Measurements from ENCODE around the gene DMXL2. TPM values are rescaled to one million over a fixed set of nuclear protein-coding genes. Genes with fewer than 3 reads are reported as not detected.

The DMXL2 gene
- total and polyA plus RNA-seq, 7 experiments from 2014 or later: 1.1 to 58.3 (median 7.0) TPM

DNA sequence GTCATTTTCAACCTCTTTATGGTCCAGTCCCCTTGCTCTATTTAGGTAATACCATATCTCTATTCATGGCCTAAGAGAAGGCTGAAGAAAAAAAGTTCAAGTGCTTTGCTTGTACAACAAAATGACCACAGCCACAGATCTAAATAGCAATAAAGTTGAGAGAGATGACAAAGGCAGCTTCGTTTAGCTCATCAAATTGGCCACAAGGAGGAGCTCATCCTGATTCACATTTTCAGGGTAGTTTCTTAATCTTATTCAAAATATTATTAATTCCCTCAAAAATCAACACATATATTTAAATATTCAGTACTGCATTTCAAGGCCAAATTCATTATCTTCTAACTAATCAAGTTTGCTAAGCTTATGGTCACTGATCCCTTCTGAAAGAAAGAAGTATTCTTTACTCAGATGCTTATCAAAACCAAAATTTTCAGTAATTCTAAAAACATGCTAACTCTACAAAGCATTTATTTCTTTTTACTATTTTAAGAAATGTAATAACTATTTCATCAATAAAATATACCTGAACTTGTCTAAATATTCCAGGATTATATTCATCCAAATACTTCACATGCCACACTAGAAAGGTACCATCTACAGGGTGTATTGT is 85.5 kb downstream of the DMXL2 start:
- Mint-ChIP-seq H3K4me3 (no peak overlapping the region), H3K36me3 (peaks cover 0 to 4% (median 0%) of the 10 kb centered on the region in 5 donors), H3K9me3 (peaks cover 0 to 1% (median 0%) of the 10 kb centered on the region in 11 donors), H3K4me1 (peaks cover 0 to 2% (median 0%) of the 10 kb centered on the region in 7 donors), H3K27ac (no peak overlapping the region), H3K27me3 (peaks cover 0 to 5% (median 0%) of the 10 kb centered on the region in 5 donors)
- H3K4me1 ChIP-seq (ENCODE audit: control insufficient read depth in 2 of 2, insufficient read depth in 2 of 2, low read length in 2 of 2): no peaks in the 10 kb centered on the region
- no peak overlapping the region for H3K27ac ChIP-seq (ENCODE audit: low read depth, low read length)
- H3K9me3 ChIP-seq (ENCODE audit: control insufficient read depth in 2 of 3, low read length in 3 of 3): no peaks in the 10 kb centered on the region
- no peak for DNase-seq
- CTCF ChIA-PET: interaction anchor here (0.7 to 1.5 kb wide), 4 partner anchors 34 to 107 kb away, joined by 3 to 4 read pairs (median 3); no protein-coding TSS in a partner anchor
- no peak for ATAC-seq
- no peak overlapping the region for H3K4me3 ChIP-seq (ENCODE audit: low read length)
- no peaks in the 10 kb centered on the region for H3K27me3 ChIP-seq (ENCODE audit: control insufficient read depth in 2 of 2, insufficient read depth in 2 of 2, low read length in 2 of 2)
- POLR2A ChIA-PET: no interaction called here
- intact Hi-C loops (cut with micrococcal nuclease): loop anchor here (5.0 to 10.0 kb wide), 2 partner anchors 238 to 240 kb away; no protein-coding TSS in a partner anchor
- H3K36me3 ChIP-seq (ENCODE audit: control insufficient read depth in 2 of 3, insufficient read depth in 3 of 3, low read length in 3 of 3): no peaks in the 10 kb centered on the region

GRCh38 chr15:51533672-51534398 is 88.7 kb downstream of the DMXL2 start:
- no peak overlapping the region for H3K4me3 ChIP-seq (ENCODE audit: low read length)
- H3K9me3 ChIP-seq (ENCODE audit: control insufficient read depth in 2 of 3, low read length in 3 of 3): no peaks in the 10 kb centered on the region
- H3K27ac ChIP-seq (ENCODE audit: low read depth, low read length): no peak overlapping the region
- intact Hi-C loops (cut with micrococcal nuclease): loop anchor here in 1 of 2 donors (10.0 kb wide), 1 partner anchor 241 kb away; no protein-coding TSS in a partner anchor
- ChIA-PET CTCF (no interaction called here), POLR2A (no interaction called here)
- no peaks in the 10 kb centered on the region for H3K4me1 ChIP-seq (ENCODE audit: control insufficient read depth in 2 of 2, insufficient read depth in 2 of 2, low read length in 2 of 2)
- no peaks in the 10 kb centered on the region for H3K27me3 ChIP-seq (ENCODE audit: control insufficient read depth in 2 of 2, insufficient read depth in 2 of 2, low read length in 2 of 2)
- no peak overlapping the region for H3K4me3 Mint-ChIP-seq
- H3K4me1 Mint-ChIP-seq: peaks cover 0 to 3% (median 0%) of the 10 kb centered on the region in 7 donors
- no peak overlapping the region for H3K27ac Mint-ChIP-seq
- peaks cover 0 to 22% (median 2%) of the 10 kb centered on the region in 11 donors for H3K9me3 Mint-ChIP-seq
- ATAC-seq (no peak), DNase-seq (no peak)
- peaks cover 0 to 3% (median 0%) of the 10 kb centered on the region in 5 donors for H3K27me3 Mint-ChIP-seq
- peaks cover 0 to 30% (median 7%) of the 10 kb centered on the region in 5 donors for H3K36me3 Mint-ChIP-seq
- no peaks in the 10 kb centered on the region for H3K36me3 ChIP-seq (ENCODE audit: control insufficient read depth in 2 of 3, insufficient read depth in 3 of 3, low read length in 3 of 3)

DNA sequence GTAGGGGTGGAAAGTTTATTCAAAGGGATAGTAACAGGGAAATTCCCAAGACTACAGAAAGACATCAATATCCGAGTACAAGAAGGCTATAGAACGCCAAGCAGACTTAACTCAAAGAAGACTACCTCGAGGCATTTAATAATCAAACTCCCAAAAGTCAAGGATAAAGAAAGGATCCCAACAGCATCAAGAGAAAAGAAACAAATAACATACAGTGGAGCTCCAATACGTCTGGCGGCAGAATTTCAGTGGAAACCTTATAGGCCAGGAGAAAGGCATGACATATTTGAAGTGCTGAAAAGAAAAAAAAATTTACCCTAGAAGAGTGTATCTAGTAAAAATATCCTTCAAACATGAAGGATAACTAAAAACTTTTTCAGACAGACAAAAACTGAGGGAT is 95.6 kb downstream of the DMXL2 start:
- ChIA-PET CTCF (no interaction called here), POLR2A (interaction anchor here (0.7 kb wide), 1 partner anchor 40 kb away, joined by 4 read pairs; no protein-coding TSS in a partner anchor)
- no peak overlapping the region for H3K4me3 ChIP-seq (ENCODE audit: low read length)
- H3K4me1 Mint-ChIP-seq: peaks cover 0 to 3% (median 0%) of the 10 kb centered on the region in 7 donors
- peaks cover 3 to 69% (median 49%) of the 10 kb centered on the region in 5 donors for H3K36me3 Mint-ChIP-seq
- DNase-seq (no peak), ATAC-seq (no peak)
- H3K27ac ChIP-seq (ENCODE audit: low read depth, low read length): no peak overlapping the region
- H3K27me3 Mint-ChIP-seq: no peaks in the 10 kb centered on the region
- no peaks in the 10 kb centered on the region for H3K4me1 ChIP-seq (ENCODE audit: control insufficient read depth in 2 of 2, insufficient read depth in 2 of 2, low read length in 2 of 2)
- H3K27me3 ChIP-seq (ENCODE audit: control insufficient read depth in 2 of 2, insufficient read depth in 2 of 2, low read length in 2 of 2): no peaks in the 10 kb centered on the region
- no peaks in the 10 kb centered on the region for H3K36me3 ChIP-seq (ENCODE audit: control insufficient read depth in 2 of 3, insufficient read depth in 3 of 3, low read length in 3 of 3)
- H3K27ac Mint-ChIP-seq: no peak overlapping the region
- intact Hi-C loops (cut with micrococcal nuclease): no loop called here
- H3K9me3 Mint-ChIP-seq: peaks cover 0 to 55% (median 29%) of the 10 kb centered on the region in 11 donors
- peaks cover 0 to 4% (median 0%) of the 10 kb centered on the region in 3 experiments for H3K9me3 ChIP-seq (ENCODE audit: control insufficient read depth in 2 of 3, low read length in 3 of 3)
- H3K4me3 Mint-ChIP-seq: no peak overlapping the region

- ATAC-seq: no peak
- CTCF ChIA-PET: no interaction called here
- Histone ChIP-seq H3K9me3 (ENCODE audit: control insufficient read depth in 2 of 3, low read length in 3 of 3) (peaks cover 0 to 4% (median 0%) of the 10 kb centered on the region in 3 experiments), H3K36me3 (ENCODE audit: control insufficient read depth in 2 of 3, insufficient read depth in 3 of 3, low read length in 3 of 3) (no peaks in the 10 kb centered on the region), H3K4me3 (ENCODE audit: low read length) (no peak overlapping the region), H3K27ac (ENCODE audit: low read depth, low read length) (no peak overlapping the region), H3K27me3 (ENCODE audit: control insufficient read depth in 2 of 2, insufficient read depth in 2 of 2, low read length in 2 of 2) (no peaks in the 10 kb centered on the region), H3K4me1 (ENCODE audit: control insufficient read depth in 2 of 2, insufficient read depth in 2 of 2, low read length in 2 of 2) (no peaks in the 10 kb centered on the region)
- H3K27me3 Mint-ChIP-seq: no peaks in the 10 kb centered on the region
- peaks cover 0 to 2% (median 0%) of the 10 kb centered on the region in 7 donors for H3K4me1 Mint-ChIP-seq
- H3K27ac Mint-ChIP-seq: no peak overlapping the region
- intact Hi-C loops (cut with micrococcal nuclease): no loop called here
- H3K9me3 Mint-ChIP-seq: peaks cover 0 to 43% (median 24%) of the 10 kb centered on the region in 11 donors
- peaks cover 3 to 50% (median 46%) of the 10 kb centered on the region in 5 donors for H3K36me3 Mint-ChIP-seq
- DNase-seq: no peak
- H3K4me3 Mint-ChIP-seq: no peak overlapping the region
- POLR2A ChIA-PET: no interaction called here
These were observed 98.2 kb downstream of the DMXL2 start for GRCh38 chr15:51524376-51524775.

GRCh38 chr15:51516291-51516690 is 106.3 kb downstream of the DMXL2 start:
- POLR2A ChIA-PET: no interaction called here
- no peak overlapping the region for H3K4me3 ChIP-seq (ENCODE audit: low read length)
- ATAC-seq: no peak

DNA sequence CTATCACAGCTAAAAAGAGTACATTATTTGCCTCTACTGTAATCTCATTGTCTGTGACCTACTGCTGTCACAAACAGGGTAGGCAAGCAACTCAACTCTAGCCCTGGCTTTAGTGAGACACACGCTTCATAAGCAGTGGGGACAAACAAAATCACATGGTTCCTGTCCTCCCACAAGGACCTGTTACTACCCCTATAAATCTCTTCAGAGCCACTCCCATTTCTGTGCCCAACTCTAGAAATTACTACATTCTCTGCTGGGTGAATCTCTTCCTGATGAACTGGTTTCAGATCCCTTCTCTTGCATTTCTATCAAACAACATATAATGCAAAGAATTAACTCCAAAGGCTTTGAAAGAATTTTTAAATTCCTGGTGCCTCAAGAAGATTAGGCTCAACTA is 117.3 kb downstream of the DMXL2 start:
- H3K9me3 ChIP-seq (ENCODE audit: control insufficient read depth in 2 of 3, low read length in 3 of 3): no peaks in the 10 kb centered on the region
- Mint-ChIP-seq H3K4me3 (no peak overlapping the region), H3K27me3 (peaks cover 0 to 2% (median 0%) of the 10 kb centered on the region in 5 donors), H3K9me3 (peaks cover 0 to 3% (median 0%) of the 10 kb centered on the region in 11 donors), H3K27ac (no peak overlapping the region), H3K4me1 (no peaks in the 10 kb centered on the region), H3K36me3 (peaks cover 0 to 24% (median 9%) of the 10 kb centered on the region in 5 donors)
- H3K4me1 ChIP-seq (ENCODE audit: control insufficient read depth in 2 of 2, insufficient read depth in 2 of 2, low read length in 2 of 2): no peaks in the 10 kb centered on the region
- no peak overlapping the region for H3K4me3 ChIP-seq (ENCODE audit: low read length)
- intact Hi-C loops (cut with micrococcal nuclease): no loop called here
- no peak overlapping the region for H3K27ac ChIP-seq (ENCODE audit: low read depth, low read length)
- POLR2A ChIA-PET: no interaction called here
- CTCF ChIA-PET: no interaction called here
- H3K27me3 ChIP-seq (ENCODE audit: control insufficient read depth in 2 of 2, insufficient read depth in 2 of 2, low read length in 2 of 2): no peaks in the 10 kb centered on the region
- no peaks in the 10 kb centered on the region for H3K36me3 ChIP-seq (ENCODE audit: control insufficient read depth in 2 of 3, insufficient read depth in 3 of 3, low read length in 3 of 3)
- no peak for ATAC-seq
- DNase-seq: no peak

More at GRCh38 chr15:51516291-51516690, 106.3 kb downstream of the DMXL2 start:
- Mint-ChIP-seq H3K36me3 (peaks cover 0 to 18% (median 6%) of the 10 kb centered on the region in 5 donors), H3K4me3 (no peak overlapping the region), H3K27me3 (no peaks in the 10 kb centered on the region), H3K9me3 (peaks cover 0 to 5% (median 0%) of the 10 kb centered on the region in 11 donors), H3K27ac (no peak overlapping the region), H3K4me1 (no peaks in the 10 kb centered on the region)
- H3K36me3 ChIP-seq (ENCODE audit: control insufficient read depth in 2 of 3, insufficient read depth in 3 of 3, low read length in 3 of 3): no peaks in the 10 kb centered on the region
- H3K4me1 ChIP-seq (ENCODE audit: control insufficient read depth in 2 of 2, insufficient read depth in 2 of 2, low read length in 2 of 2): no peaks in the 10 kb centered on the region
- intact Hi-C loops (cut with micrococcal nuclease): no loop called here
- H3K9me3 ChIP-seq (ENCODE audit: control insufficient read depth in 2 of 3, low read length in 3 of 3): no peaks in the 10 kb centered on the region
- CTCF ChIA-PET: no interaction called here
- H3K27ac ChIP-seq (ENCODE audit: low read depth, low read length): no peak overlapping the region
- DNase-seq: no peak
- no peaks in the 10 kb centered on the region for H3K27me3 ChIP-seq (ENCODE audit: control insufficient read depth in 2 of 2, insufficient read depth in 2 of 2, low read length in 2 of 2)

Data from naive thymus-derived CD4-positive, alpha-beta T cell (primary cell).